Panc1 (cell line): ENCODE data around the gene PLCB1. TPM values are rescaled to one million over a fixed set of nuclear protein-coding genes. Genes with fewer than 3 reads are reported as not detected.

Experiments used
- ATAC-seq: fragments of 200-7000 bp; cut with Tn5 transposase; 2 replicates; pipeline ENCODE4 v1.9.1; 2020; ENCODE audit warnings: mild to moderate bottlenecking, moderate library complexity
- BruUV-seq: library from RNA; stranded (reverse); fragments of 400-500 nt; replicated peaks from 2 replicates; lab custom pipeline; 2021; lab: Mats Ljungman, UMichigan
- CTCF ChIA-PET: fragments of 300-600 bp; sonication (Branson Sonifier 250); formaldehyde crosslinking; loops from one replicate; lab custom pipeline; 2022; ENCODE audit warnings: antibody characterized with exemption; lab: Charles Lee
- POLR2A ChIA-PET: fragments of 300-600 bp; sonication (Branson Sonifier 250); formaldehyde crosslinking; loops from one replicate; lab custom pipeline; 2022; ENCODE audit warnings: antibody characterized with exemption; lab: Charles Lee
- DNase-seq: peaks from one replicate; pipeline ENCODE4 v3.0.0-alpha.2; 2010; ENCODE audit warnings: low read depth, low spot score
- H3K27ac ChIP-seq: 2 replicates; pipeline ENCODE4 v1.5.1; 2011; ENCODE audit warnings: mild to moderate bottlenecking, low read length, inconsistent platforms
- H3K27me3 ChIP-seq: fragments of 200-500 bp; sonication (Bioruptor generic); 2 replicates; pipeline ENCODE4 v1.6.0; 2014; ENCODE audit warnings: low read length, inconsistent platforms; ENCODE audit not compliant: control insufficient read depth, insufficient read depth
- H3K36me3 ChIP-seq: fragments of 200-500 bp; sonication (Bioruptor generic); 2 replicates; pipeline ENCODE4 v1.5.1; 2014; ENCODE audit warnings: inconsistent platforms, mild to moderate bottlenecking, low read length, moderate library complexity; ENCODE audit not compliant: control insufficient read depth, insufficient read depth
- H3K4me1 ChIP-seq: 2 replicates; pipeline ENCODE4 v1.5.1; 2011; ENCODE audit warnings: inconsistent platforms, mild to moderate bottlenecking, low read length, moderate library complexity; ENCODE audit not compliant: control insufficient read depth, insufficient read depth
- H3K4me3 ChIP-seq, 2 experiments: 2 replicates each; pipeline ENCODE4 v1.5.1; 2011 to 2012; ENCODE audit warnings: low read depth in 2 of 2, low read length in 2 of 2, mild to moderate bottlenecking in 2 of 2, inconsistent platforms in 1 of 2, moderate library complexity in 1 of 2
- H3K9me3 ChIP-seq: fragments of 200-500 bp; sonication (Bioruptor generic); 2 replicates; pipeline ENCODE4 v1.5.1; 2014; ENCODE audit warnings: low read depth, mild to moderate bottlenecking, inconsistent platforms, low read length, moderate library complexity; ENCODE audit not compliant: control insufficient read depth, insufficient read depth
- POLR2AphosphoS5 ChIP-seq: IDR thresholded peaks from 2 replicates; pipeline ENCODE4 v1.6.1; 2012; ENCODE audit warnings: mild to moderate bottlenecking, low read depth, low read length, moderate library complexity
- SIN3A ChIP-seq: IDR thresholded peaks from 2 replicates; pipeline ENCODE4 v1.6.1; 2012; ENCODE audit warnings: low read depth, mild to moderate bottlenecking, low read length, moderate library complexity, borderline replicate concordance; ENCODE audit not compliant: insufficient read depth
- TCF7L2 ChIP-seq: IDR thresholded peaks from 2 replicates; pipeline ENCODE4 v1.6.1; 2011; ENCODE audit warnings: mild to moderate bottlenecking, low read depth, low read length, inconsistent platforms
- in situ Hi-C: cut with HindIII; loops from 2 replicates; pipeline ENCODE4 v1.10.0; 2016; ENCODE audit warnings: low sequenced_read_pairs, low pct_unique_long_range_greater_than_20kb
- intact Hi-C: fragments of 100-400 bp; cut with micrococcal nuclease; formaldehyde crosslinking; loops from one replicate; pipeline ENCODE4 v1.10.0; 2022; ENCODE audit not compliant: unreplicated experiment
- total RNA-seq: library from RNA; stranded (reverse); gene quantifications from one replicate; pipeline ENCODE4 v1.2.1, GENCODE V29; 2021; ENCODE audit not compliant: unreplicated experiment
- TF ChIP-seq, protein P1 (sequence below): fragments of 450-650 bp; IDR thresholded peaks from 2 replicates; pipeline ENCODE4 v1.5.1; 2017; ENCODE audit warnings: mild to moderate bottlenecking
- TF ChIP-seq, protein P2 (sequence below), 2 experiments: IDR thresholded peaks; 2 replicates each; pipeline ENCODE4 v1.6.1; 2011 to 2012; ENCODE audit warnings: low read depth in 2 of 2, control low read depth in 1 of 2, low read length in 1 of 2, mild to moderate bottlenecking in 1 of 2, moderate library complexity in 1 of 2; ENCODE audit not compliant: insufficient read depth in 1 of 2

The PLCB1 gene
- total RNA-seq, 1 experiment from 2014 or later: 0.59 TPM

DNA sequence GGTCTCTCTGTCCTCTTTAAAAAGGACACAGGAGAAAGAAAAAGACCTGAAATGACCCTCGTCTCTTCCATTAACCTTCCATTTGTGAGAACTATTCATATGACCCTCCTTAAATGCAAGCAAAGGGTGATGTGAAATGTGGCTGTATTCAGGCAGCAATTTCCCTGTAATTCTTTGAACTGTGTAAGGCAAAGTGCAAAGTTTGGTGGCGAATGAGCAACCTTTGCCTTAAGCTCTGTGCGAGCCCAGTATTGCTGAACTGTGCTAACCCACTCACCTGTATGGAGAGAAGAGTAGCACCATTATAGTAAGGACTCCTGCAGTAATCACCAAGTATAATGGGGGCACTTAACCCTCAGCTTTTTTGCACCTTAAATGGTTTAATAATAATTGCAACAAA, 223.4 kb downstream of the PLCB1 start:
- Histone ChIP-seq H3K4me1 (no peaks in the 10 kb centered on the region), H3K4me3 (no peak overlapping the region), H3K36me3 (no peaks in the 10 kb centered on the region), H3K27ac (no peak overlapping the region), H3K27me3 (no peaks in the 10 kb centered on the region), H3K9me3 (no peaks in the 10 kb centered on the region)
- BruUV-seq: no TSS peak
- in situ Hi-C loops (no loop called here), intact Hi-C loops (no loop called here)
- ChIA-PET CTCF (no interaction called here), POLR2A (interaction anchor here (0.6 kb wide), 1 partner anchor 1477 kb away, joined by 6 read pairs; no protein-coding TSS in a partner anchor)
- no peak for DNase-seq
- no peak for ATAC-seq
- TF ChIP-seq SIN3A (no peak), TCF7L2 (no peak), POLR2AphosphoS5 (no peak)
- TF ChIP-seq, protein P1, sequence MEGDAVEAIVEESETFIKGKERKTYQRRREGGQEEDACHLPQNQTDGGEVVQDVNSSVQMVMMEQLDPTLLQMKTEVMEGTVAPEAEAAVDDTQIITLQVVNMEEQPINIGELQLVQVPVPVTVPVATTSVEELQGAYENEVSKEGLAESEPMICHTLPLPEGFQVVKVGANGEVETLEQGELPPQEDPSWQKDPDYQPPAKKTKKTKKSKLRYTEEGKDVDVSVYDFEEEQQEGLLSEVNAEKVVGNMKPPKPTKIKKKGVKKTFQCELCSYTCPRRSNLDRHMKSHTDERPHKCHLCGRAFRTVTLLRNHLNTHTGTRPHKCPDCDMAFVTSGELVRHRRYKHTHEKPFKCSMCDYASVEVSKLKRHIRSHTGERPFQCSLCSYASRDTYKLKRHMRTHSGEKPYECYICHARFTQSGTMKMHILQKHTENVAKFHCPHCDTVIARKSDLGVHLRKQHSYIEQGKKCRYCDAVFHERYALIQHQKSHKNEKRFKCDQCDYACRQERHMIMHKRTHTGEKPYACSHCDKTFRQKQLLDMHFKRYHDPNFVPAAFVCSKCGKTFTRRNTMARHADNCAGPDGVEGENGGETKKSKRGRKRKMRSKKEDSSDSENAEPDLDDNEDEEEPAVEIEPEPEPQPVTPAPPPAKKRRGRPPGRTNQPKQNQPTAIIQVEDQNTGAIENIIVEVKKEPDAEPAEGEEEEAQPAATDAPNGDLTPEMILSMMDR: no peak
- TF ChIP-seq, protein P2, sequence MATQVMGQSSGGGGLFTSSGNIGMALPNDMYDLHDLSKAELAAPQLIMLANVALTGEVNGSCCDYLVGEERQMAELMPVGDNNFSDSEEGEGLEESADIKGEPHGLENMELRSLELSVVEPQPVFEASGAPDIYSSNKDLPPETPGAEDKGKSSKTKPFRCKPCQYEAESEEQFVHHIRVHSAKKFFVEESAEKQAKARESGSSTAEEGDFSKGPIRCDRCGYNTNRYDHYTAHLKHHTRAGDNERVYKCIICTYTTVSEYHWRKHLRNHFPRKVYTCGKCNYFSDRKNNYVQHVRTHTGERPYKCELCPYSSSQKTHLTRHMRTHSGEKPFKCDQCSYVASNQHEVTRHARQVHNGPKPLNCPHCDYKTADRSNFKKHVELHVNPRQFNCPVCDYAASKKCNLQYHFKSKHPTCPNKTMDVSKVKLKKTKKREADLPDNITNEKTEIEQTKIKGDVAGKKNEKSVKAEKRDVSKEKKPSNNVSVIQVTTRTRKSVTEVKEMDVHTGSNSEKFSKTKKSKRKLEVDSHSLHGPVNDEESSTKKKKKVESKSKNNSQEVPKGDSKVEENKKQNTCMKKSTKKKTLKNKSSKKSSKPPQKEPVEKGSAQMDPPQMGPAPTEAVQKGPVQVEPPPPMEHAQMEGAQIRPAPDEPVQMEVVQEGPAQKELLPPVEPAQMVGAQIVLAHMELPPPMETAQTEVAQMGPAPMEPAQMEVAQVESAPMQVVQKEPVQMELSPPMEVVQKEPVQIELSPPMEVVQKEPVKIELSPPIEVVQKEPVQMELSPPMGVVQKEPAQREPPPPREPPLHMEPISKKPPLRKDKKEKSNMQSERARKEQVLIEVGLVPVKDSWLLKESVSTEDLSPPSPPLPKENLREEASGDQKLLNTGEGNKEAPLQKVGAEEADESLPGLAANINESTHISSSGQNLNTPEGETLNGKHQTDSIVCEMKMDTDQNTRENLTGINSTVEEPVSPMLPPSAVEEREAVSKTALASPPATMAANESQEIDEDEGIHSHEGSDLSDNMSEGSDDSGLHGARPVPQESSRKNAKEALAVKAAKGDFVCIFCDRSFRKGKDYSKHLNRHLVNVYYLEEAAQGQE (IDR thresholded peaks at IDR 0.05; ENCODE audit: insufficient read depth in 1 of 2, low read depth in 2 of 2, low read length in 1 of 2): no peak

DNA sequence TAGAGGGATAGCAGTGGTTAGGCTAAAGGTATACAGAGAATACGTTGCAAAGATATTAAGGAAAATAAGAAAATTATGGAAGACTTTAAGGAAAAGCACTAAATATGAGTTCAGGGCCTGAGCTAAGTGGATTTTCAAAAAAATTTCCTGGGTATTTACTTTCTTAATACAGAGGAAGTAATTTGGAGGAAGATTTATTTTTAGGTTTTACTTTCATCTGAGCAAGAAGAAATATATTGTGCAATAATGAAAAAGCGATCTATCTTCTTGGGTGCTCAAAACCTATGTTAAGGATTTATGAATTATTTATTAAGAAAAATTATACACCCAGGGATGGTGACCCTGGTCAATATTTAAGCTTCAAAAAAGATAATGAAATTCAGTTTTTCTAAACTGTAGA, 224.7 kb downstream of the PLCB1 start:
- Histone ChIP-seq H3K27ac (no peak overlapping the region), H3K4me3 (no peak overlapping the region), H3K27me3 (no peaks in the 10 kb centered on the region), H3K4me1 (no peaks in the 10 kb centered on the region), H3K9me3 (no peaks in the 10 kb centered on the region), H3K36me3 (no peaks in the 10 kb centered on the region)
- CTCF ChIA-PET: no interaction called here
- ATAC-seq (no peak), DNase-seq (no peak)
- POLR2A ChIA-PET: no interaction called here
- BruUV-seq: no TSS peak
- in situ Hi-C loops: no loop called here
- TF ChIP-seq SIN3A (no peak), POLR2AphosphoS5 (no peak)
- TF ChIP-seq, protein P1: no peak
- intact Hi-C loops: no loop called here
